ENCODE data around the gene CYP39A1.

DNA sequence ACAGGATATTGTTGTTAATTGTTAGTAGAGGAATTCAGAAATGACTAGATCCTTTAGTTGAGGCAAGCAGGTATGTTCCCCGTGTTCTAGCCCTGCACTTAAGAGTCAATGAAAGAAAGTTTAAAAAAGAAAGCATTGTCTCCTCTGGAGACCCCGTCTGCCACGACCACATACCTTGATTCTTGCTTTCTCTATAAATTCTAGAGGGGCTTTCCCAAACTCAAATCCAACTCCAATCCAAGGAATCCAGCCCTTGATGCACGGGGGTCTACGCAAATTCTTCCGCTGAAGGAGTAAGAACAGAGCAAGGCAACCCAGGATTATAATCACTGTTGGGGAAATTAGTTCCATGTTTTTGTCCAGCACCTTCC, 401 bp downstream of the CYP39A1 start:
- TF ChIP-seq POLR2A (IDR thresholded peaks at IDR 0.05) (no peak), CTCF (IDR thresholded peaks at IDR 0.05) (no peak)
